H9 (cell line): ENCODE measurements around the gene TSPAN31. TPM values are rescaled to one million over a fixed set of nuclear protein-coding genes. Genes with fewer than 3 reads are reported as not detected.

Source experiments
- DNase-seq: peaks from one replicate; pipeline ENCODE4 v3.0.0-alpha.2; 2017
- H2AFZ ChIP-seq: one replicate; pipeline ENCODE4 v1.6.1; 2013; ENCODE audit warnings: mild to moderate bottlenecking, low read length, control low read depth, moderate library complexity
- H2AK5ac ChIP-seq: 2 replicates; pipeline ENCODE4 v1.6.1; 2013; ENCODE audit warnings: low read length, control low read depth, mixed read lengths; ENCODE audit not compliant: insufficient read length
- H2BK120ac ChIP-seq: one replicate; pipeline ENCODE4 v1.6.1; 2013; ENCODE audit warnings: low read depth, mild to moderate bottlenecking, low read length, control low read depth, inconsistent platforms; ENCODE audit not compliant: poor library complexity, severe bottlenecking
- H2BK12ac ChIP-seq: 2 replicates; pipeline ENCODE4 v1.6.1; 2013; ENCODE audit warnings: low read length, control low read depth, mixed read lengths, low read depth; ENCODE audit not compliant: insufficient read length
- H2BK15ac ChIP-seq: 2 replicates; pipeline ENCODE4 v1.6.1; 2013; ENCODE audit warnings: low read depth, low read length, control low read depth
- H2BK20ac ChIP-seq: one replicate; pipeline ENCODE4 v1.6.1; 2013; ENCODE audit warnings: low read depth, mild to moderate bottlenecking, low read length, control low read depth, inconsistent platforms; ENCODE audit not compliant: poor library complexity, severe bottlenecking
- H2BK5ac ChIP-seq: 2 replicates; pipeline ENCODE4 v1.6.1; 2013; ENCODE audit warnings: low read length, control low read depth, mixed read lengths; ENCODE audit not compliant: insufficient read length
- H3K14ac ChIP-seq: 2 replicates; pipeline ENCODE4 v1.6.1; 2013; ENCODE audit warnings: low read length, control low read depth; ENCODE audit not compliant: insufficient read depth
- H3K18ac ChIP-seq: 2 replicates; pipeline ENCODE4 v1.6.1; 2013; ENCODE audit warnings: low read depth, mild to moderate bottlenecking, mixed read lengths, low read length, control low read depth; ENCODE audit not compliant: insufficient read length
- H3K23ac ChIP-seq: 2 replicates; pipeline ENCODE4 v1.6.1; 2013; ENCODE audit warnings: low read length, control low read depth, mixed read lengths, low read depth; ENCODE audit not compliant: insufficient read length
- H3K23me2 ChIP-seq: 2 replicates; pipeline ENCODE4 v1.6.1; 2013; ENCODE audit warnings: low read depth, mild to moderate bottlenecking, mixed read lengths, low read length, control low read depth; ENCODE audit not compliant: insufficient read length, poor library complexity, severe bottlenecking
- H3K27ac ChIP-seq: 2 replicates; pipeline ENCODE4 v1.5.1; 2013; ENCODE audit warnings: low read length, control low read depth, mixed read lengths, low read depth; ENCODE audit not compliant: insufficient read length
- H3K27me3 ChIP-seq: 2 replicates; pipeline ENCODE4 v1.6.1; 2013; ENCODE audit warnings: low read length, control low read depth, inconsistent platforms; ENCODE audit not compliant: insufficient read depth
- H3K4ac ChIP-seq: 2 replicates; pipeline ENCODE4 v1.6.1; 2013; ENCODE audit warnings: low read depth, mild to moderate bottlenecking, control low read depth, inconsistent platforms, low read length, moderate library complexity
- H3K4me1 ChIP-seq: 2 replicates; pipeline ENCODE4 v1.6.1; 2013; ENCODE audit warnings: low read length, control low read depth, inconsistent platforms; ENCODE audit not compliant: insufficient read depth
- H3K4me2 ChIP-seq: 2 replicates; pipeline ENCODE4 v1.6.1; 2013; ENCODE audit warnings: low read length, control low read depth, mixed read lengths; ENCODE audit not compliant: insufficient read length, insufficient read depth
- H3K56ac ChIP-seq: 2 replicates; pipeline ENCODE4 v1.6.1; 2013; ENCODE audit warnings: low read depth, mild to moderate bottlenecking, mixed read lengths, low read length, control low read depth; ENCODE audit not compliant: insufficient read length
- H3K79me1 ChIP-seq: 2 replicates; pipeline ENCODE4 v1.6.1; 2013; ENCODE audit warnings: low read depth, mild to moderate bottlenecking, moderate library complexity, low read length, control low read depth, inconsistent platforms; ENCODE audit not compliant: insufficient read depth, poor library complexity, severe bottlenecking
- H3K79me2 ChIP-seq: 2 replicates; pipeline ENCODE4 v1.6.1; 2013; ENCODE audit warnings: low read length, control low read depth, inconsistent platforms; ENCODE audit not compliant: insufficient read depth
- H3K9ac ChIP-seq: 2 replicates; pipeline ENCODE4 v1.6.1; 2013; ENCODE audit warnings: low read length, control low read depth, mixed read lengths; ENCODE audit not compliant: insufficient read length; ENCODE audit errors: extremely low read depth
- H3K9me3 ChIP-seq: one replicate; pipeline ENCODE4 v1.6.1; 2013; ENCODE audit warnings: low read depth, low read length, inconsistent platforms; ENCODE audit not compliant: control insufficient read depth
- H3T11ph ChIP-seq: one replicate; pipeline ENCODE4 v1.6.1; 2013; ENCODE audit warnings: mild to moderate bottlenecking, low read length, control low read depth, inconsistent platforms
- H4K20me1 ChIP-seq: one replicate; pipeline ENCODE4 v1.6.1; 2013; ENCODE audit not compliant: control insufficient read depth, insufficient read length, insufficient read depth
- H4K5ac ChIP-seq: 2 replicates; pipeline ENCODE4 v1.6.1; 2013; ENCODE audit warnings: low read depth, mild to moderate bottlenecking, mixed read lengths, low read length, control low read depth; ENCODE audit not compliant: insufficient read length
- H4K8ac ChIP-seq: replicated peaks from 2 replicates; pipeline ENCODE4 v1.6.1; 2013; ENCODE audit warnings: low read length, control low read depth, mixed read lengths, low read depth; ENCODE audit not compliant: insufficient read length
- H4K91ac ChIP-seq: 2 replicates; pipeline ENCODE4 v1.6.1; 2013; ENCODE audit warnings: low read depth, mild to moderate bottlenecking, moderate library complexity, mixed read lengths, low read length, control low read depth; ENCODE audit not compliant: insufficient read length
- H3K27ac Mint-ChIP-seq, 3 experiments: 2 replicates in 2 of 3; 3 replicates in 1 of 3; pipeline ENCODE4 v1.8.0; 2020 to 2021; ENCODE audit warnings: mixed read lengths in 3 of 3, mild to moderate bottlenecking in 1 of 3, moderate library complexity in 1 of 3
- H3K27me3 Mint-ChIP-seq: 2 replicates; pipeline ENCODE4 v1.8.0; 2021; ENCODE audit warnings: low read depth, mild to moderate bottlenecking, moderate library complexity, mixed read lengths
- H3K36me3 Mint-ChIP-seq, 3 experiments: 2 replicates in 2 of 3; 3 replicates in 1 of 3; pipeline ENCODE4 v1.8.0; 2020 to 2021; ENCODE audit warnings: low read depth in 3 of 3, mixed read lengths in 3 of 3; ENCODE audit not compliant: insufficient read depth in 1 of 3
- H3K4me1 Mint-ChIP-seq, 2 experiments: 2 replicates each; pipeline ENCODE4 v1.8.0; 2020; ENCODE audit warnings: mixed read lengths in 2 of 2
- H3K4me3 Mint-ChIP-seq, 2 experiments: 2 replicates in 1 of 2; 3 replicates in 1 of 2; pipeline ENCODE4 v1.8.0; 2020 to 2021; ENCODE audit warnings: mild to moderate bottlenecking in 2 of 2, mixed read lengths in 2 of 2, moderate library complexity in 1 of 2
- H3K9me3 Mint-ChIP-seq, 2 experiments: 2 replicates in 1 of 2; 3 replicates in 1 of 2; pipeline ENCODE4 v1.8.0; 2020; ENCODE audit warnings: mild to moderate bottlenecking in 2 of 2, mixed read lengths in 2 of 2, moderate library complexity in 1 of 2
- WGBS: extraction: QIAGEN DNeasy Blood & Tissue Kit; methylation state at CpG from one replicate; pipeline ENCODE4 v1.1.7; 2013; ENCODE audit warnings: missing lambda C conversion rate, low lambda C conversion rate, mixed read lengths; ENCODE audit not compliant: insufficient read length; ENCODE audit errors: extremely low coverage; 5-methylcytosine and 5-hydroxymethylcytosine counted together
- total RNA-seq: library from RNA; stranded (reverse); gene quantifications from 2 replicates; pipeline ENCODE4 v1.2.1, GENCODE V29; 2021
- TF ChIP-seq, protein P1 (sequence below): fragments of 200-600 bp; sonication (generic); conservative IDR thresholded peaks from 3 replicates; pipeline ENCODE4 v1.8.0; 2021; ENCODE audit warnings: antibody characterized with exemption, mild to moderate bottlenecking

Gene TSPAN31
- total RNA-seq, 1 experiment from 2014 or later = 20.0 TPM

DNA sequence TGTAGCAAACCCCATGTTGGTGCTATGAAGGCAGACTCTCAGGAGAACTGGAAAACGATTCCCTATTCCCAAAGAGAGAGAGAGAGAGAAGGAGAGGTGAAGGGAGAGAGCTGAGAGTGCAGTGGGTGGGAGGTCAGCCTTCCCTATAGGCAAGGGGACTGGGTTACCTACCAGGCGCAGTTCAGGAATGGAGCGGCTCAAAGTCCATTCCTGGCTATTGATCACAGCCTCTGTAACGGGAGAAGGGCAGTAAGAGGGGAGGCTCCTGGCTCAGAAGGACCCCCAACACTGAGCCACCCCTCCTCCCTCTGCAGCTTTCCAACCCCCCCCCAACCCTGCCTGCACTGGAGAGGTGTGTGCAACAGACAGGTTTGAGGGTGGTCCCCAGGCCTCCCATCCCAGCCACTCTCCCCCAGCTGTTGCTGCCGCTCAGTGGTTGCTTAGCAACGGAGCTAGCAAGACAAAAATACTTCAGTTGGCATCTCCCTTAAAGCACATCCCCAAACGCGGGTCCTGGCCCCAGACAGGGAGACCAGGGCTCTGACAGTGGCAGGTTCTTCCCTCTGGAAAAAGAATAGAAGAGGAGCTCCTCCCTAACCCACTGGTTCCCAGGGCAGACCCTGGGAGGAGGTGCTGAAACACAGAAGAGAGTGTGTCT, 9.5 kb upstream of the TSPAN31 start:
- Histone ChIP-seq H2BK20ac (no peak overlapping the region), H2BK120ac (no peak overlapping the region), H4K20me1 (peaks cover 2% of the 10 kb centered on the region), H3K27ac (no peak overlapping the region), H2BK5ac (no peak overlapping the region), H2AK5ac (no peak overlapping the region), H4K91ac (no peak overlapping the region), H3K56ac (no peak overlapping the region), H3K4ac (no peak overlapping the region), H2AFZ (no peak overlapping the region), H3K79me1 (no peaks in the 10 kb centered on the region), H3K4me2 (peak overlapping the region; percentile 49), H3K4me1 (no peaks in the 10 kb centered on the region), H4K8ac (no peak overlapping the region), H4K5ac (no peak overlapping the region), H3K79me2 (no peaks in the 10 kb centered on the region), H3K9ac (no peak overlapping the region), H3K23me2 (peaks cover 16% of the 10 kb centered on the region), H2BK15ac (no peak overlapping the region), H3K23ac (no peak overlapping the region), H3K14ac (no peak overlapping the region), H3T11ph (no peak overlapping the region), H2BK12ac (no peak overlapping the region), H3K27me3 (peaks cover 48% of the 10 kb centered on the region), H3K18ac (no peak overlapping the region), H3K9me3 (no peaks in the 10 kb centered on the region)
- no peak overlapping the region for H3K27ac Mint-ChIP-seq
- DNase-seq = peak; percentile 53
- peaks cover 96% of the 10 kb centered on the region for H3K27me3 Mint-ChIP-seq
- TF ChIP-seq, protein P1, sequence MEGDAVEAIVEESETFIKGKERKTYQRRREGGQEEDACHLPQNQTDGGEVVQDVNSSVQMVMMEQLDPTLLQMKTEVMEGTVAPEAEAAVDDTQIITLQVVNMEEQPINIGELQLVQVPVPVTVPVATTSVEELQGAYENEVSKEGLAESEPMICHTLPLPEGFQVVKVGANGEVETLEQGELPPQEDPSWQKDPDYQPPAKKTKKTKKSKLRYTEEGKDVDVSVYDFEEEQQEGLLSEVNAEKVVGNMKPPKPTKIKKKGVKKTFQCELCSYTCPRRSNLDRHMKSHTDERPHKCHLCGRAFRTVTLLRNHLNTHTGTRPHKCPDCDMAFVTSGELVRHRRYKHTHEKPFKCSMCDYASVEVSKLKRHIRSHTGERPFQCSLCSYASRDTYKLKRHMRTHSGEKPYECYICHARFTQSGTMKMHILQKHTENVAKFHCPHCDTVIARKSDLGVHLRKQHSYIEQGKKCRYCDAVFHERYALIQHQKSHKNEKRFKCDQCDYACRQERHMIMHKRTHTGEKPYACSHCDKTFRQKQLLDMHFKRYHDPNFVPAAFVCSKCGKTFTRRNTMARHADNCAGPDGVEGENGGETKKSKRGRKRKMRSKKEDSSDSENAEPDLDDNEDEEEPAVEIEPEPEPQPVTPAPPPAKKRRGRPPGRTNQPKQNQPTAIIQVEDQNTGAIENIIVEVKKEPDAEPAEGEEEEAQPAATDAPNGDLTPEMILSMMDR = no peak
- H3K36me3 Mint-ChIP-seq = no peaks in the 10 kb centered on the region; a peak in 1 of 7 replicates
- peaks cover 24 to 37% of the 10 kb centered on the region in 2 experiments for H3K4me1 Mint-ChIP-seq
- no CpG with 5 or more reads among the region's 8 CpGs for WGBS
- no peaks in the 10 kb centered on the region; a peak in 1 of 5 replicates for H3K9me3 Mint-ChIP-seq
- H3K4me3 Mint-ChIP-seq = peak overlapping the region; percentile 59 to 84
